Hepatocyte (in vitro differentiated cells): Measurements from ENCODE around the gene TTC14. TPM values are rescaled to one million over a fixed set of nuclear protein-coding genes. Genes with fewer than 3 reads are reported as not detected.

Experiments used
- DNase-seq: peaks from one replicate; pipeline ENCODE4 v3.0.0-alpha.2; 2016; ENCODE audit warnings: low spot score
- H2AFZ ChIP-seq: fragments of 200-600 bp; sonication (generic); 2 replicates; pipeline ENCODE4 v1.6.0; 2016; ENCODE audit warnings: antibody characterized with exemption, mild to moderate bottlenecking
- H3K27ac ChIP-seq: fragments of 200-600 bp; sonication (generic); 2 replicates; pipeline ENCODE4 v1.5.1; 2016; ENCODE audit warnings: mild to moderate bottlenecking
- H3K27me3 ChIP-seq: fragments of 200-600 bp; sonication (generic); 2 replicates; pipeline ENCODE4 v1.6.1; 2016
- H3K36me3 ChIP-seq: fragments of 200-600 bp; sonication (generic); replicated peaks from 2 replicates; pipeline ENCODE4 v1.5.1; 2016; ENCODE audit warnings: low read depth; ENCODE audit not compliant: insufficient read depth
- H3K4me1 ChIP-seq: fragments of 200-600 bp; sonication (generic); 2 replicates; pipeline ENCODE4 v1.5.1; 2016; ENCODE audit warnings: mild to moderate bottlenecking, moderate library complexity; ENCODE audit not compliant: insufficient read depth
- H3K4me2 ChIP-seq: fragments of 200-600 bp; sonication (generic); 2 replicates; pipeline ENCODE4 v1.6.0; 2016
- H3K4me3 ChIP-seq: fragments of 200-600 bp; sonication (generic); 2 replicates; pipeline ENCODE4 v1.5.1; 2016; ENCODE audit warnings: mild to moderate bottlenecking
- H3K79me2 ChIP-seq: fragments of 200-600 bp; sonication (generic); 2 replicates; pipeline ENCODE4 v1.6.0; 2017; ENCODE audit warnings: mild to moderate bottlenecking
- H3K9me2 ChIP-seq: fragments of 200-600 bp; sonication (generic); replicated peaks from 2 replicates; pipeline ENCODE4 v1.6.0; 2017; ENCODE audit warnings: mild to moderate bottlenecking; ENCODE audit not compliant: insufficient read depth
- H3K9me3 ChIP-seq: fragments of 200-600 bp; sonication (generic); 2 replicates; pipeline ENCODE4 v1.5.1; 2016; ENCODE audit warnings: low read depth, mild to moderate bottlenecking
- H4K20me1 ChIP-seq: fragments of 200-600 bp; sonication (generic); 2 replicates; pipeline ENCODE4 v1.6.0; 2016; ENCODE audit warnings: mild to moderate bottlenecking; ENCODE audit not compliant: insufficient read depth, poor library complexity, severe bottlenecking
- EZH2 ChIP-seq: fragments of 200-600 bp; sonication (generic); IDR thresholded peaks from 2 replicates; pipeline ENCODE4 v1.6.1; 2016; ENCODE audit warnings: antibody characterized with exemption, mild to moderate bottlenecking, borderline replicate concordance
- EZH2phosphoT487 ChIP-seq: fragments of 200-600 bp; sonication (generic); IDR thresholded peaks from one replicate; pipeline ENCODE4 v1.6.1; 2018; ENCODE audit warnings: antibody characterized with exemption, mild to moderate bottlenecking, low read depth, moderate library complexity; ENCODE audit not compliant: unreplicated experiment, severe bottlenecking
- WGBS: methylation state at CpG from one replicate; pipeline ENCODE4 v1.1.6; 2016; ENCODE audit warnings: low lambda C conversion rate; ENCODE audit errors: missing lambda C conversion rate; 5-methylcytosine and 5-hydroxymethylcytosine counted together
- polyA plus RNA-seq: library from polyadenylated mRNA; unstranded; fragments of >200 nt; fragmentation: Nextera tagmentation; extraction: Ambion mirVana; gene quantifications from 2 replicates; pipeline ENCODE4 v1.2.1, GENCODE V29; 2016
- total RNA-seq: library from RNA; depleted of rRNA; stranded (reverse); fragments of >200 nt; gene quantifications from 2 replicates; pipeline ENCODE4 v1.2.3, GENCODE V29; 2014
- TF ChIP-seq, protein P1 (sequence below): fragments of 200-600 bp; sonication (generic); IDR thresholded peaks from 2 replicates; pipeline ENCODE4 v1.5.1; 2016; ENCODE audit warnings: antibody characterized with exemption, mild to moderate bottlenecking; ENCODE audit not compliant: poor library complexity

The TTC14 gene
- total and polyA plus RNA-seq, 2 experiments from 2014 or later = 21.5 to 45.3 TPM

DNA sequence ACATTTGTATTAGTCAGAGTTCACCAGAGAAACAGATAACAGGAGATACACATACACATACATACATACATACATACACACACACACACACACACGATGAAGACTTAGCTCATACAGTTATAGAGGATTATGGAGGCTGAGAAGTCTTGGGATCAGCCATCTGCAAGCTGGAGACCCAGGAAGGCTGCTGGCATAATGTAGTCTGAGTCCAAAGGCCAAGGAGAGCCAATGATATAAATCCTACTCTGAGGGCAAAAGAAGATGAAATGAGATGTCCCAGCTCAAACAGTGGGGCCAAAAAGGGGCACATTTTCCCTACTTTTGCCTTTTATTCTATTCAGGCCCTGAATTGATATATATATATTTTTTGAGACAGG is 6.4 kb upstream of the TTC14 start:
- H4K20me1 ChIP-seq = no peaks in the 10 kb centered on the region
- no peak overlapping the region for H3K27ac ChIP-seq
- DNase-seq = no peak
- H3K4me1 ChIP-seq = no peaks in the 10 kb centered on the region
- peaks cover 20% of the 10 kb centered on the region for H3K27me3 ChIP-seq
- no peaks in the 10 kb centered on the region for H3K9me2 ChIP-seq
- no peak overlapping the region for H2AFZ ChIP-seq
- H3K4me3 ChIP-seq = no peak overlapping the region
- no peaks in the 10 kb centered on the region for H3K9me3 ChIP-seq
- H3K79me2 ChIP-seq = no peaks in the 10 kb centered on the region
- no peak overlapping the region for H3K4me2 ChIP-seq
- H3K36me3 ChIP-seq = no peaks in the 10 kb centered on the region
- 50% methylated on average over 1 of the region's 1 CpG for WGBS
- no peak for TF ChIP-seq EZH2
- TF ChIP-seq, protein P1, sequence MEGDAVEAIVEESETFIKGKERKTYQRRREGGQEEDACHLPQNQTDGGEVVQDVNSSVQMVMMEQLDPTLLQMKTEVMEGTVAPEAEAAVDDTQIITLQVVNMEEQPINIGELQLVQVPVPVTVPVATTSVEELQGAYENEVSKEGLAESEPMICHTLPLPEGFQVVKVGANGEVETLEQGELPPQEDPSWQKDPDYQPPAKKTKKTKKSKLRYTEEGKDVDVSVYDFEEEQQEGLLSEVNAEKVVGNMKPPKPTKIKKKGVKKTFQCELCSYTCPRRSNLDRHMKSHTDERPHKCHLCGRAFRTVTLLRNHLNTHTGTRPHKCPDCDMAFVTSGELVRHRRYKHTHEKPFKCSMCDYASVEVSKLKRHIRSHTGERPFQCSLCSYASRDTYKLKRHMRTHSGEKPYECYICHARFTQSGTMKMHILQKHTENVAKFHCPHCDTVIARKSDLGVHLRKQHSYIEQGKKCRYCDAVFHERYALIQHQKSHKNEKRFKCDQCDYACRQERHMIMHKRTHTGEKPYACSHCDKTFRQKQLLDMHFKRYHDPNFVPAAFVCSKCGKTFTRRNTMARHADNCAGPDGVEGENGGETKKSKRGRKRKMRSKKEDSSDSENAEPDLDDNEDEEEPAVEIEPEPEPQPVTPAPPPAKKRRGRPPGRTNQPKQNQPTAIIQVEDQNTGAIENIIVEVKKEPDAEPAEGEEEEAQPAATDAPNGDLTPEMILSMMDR = no peak
- TF ChIP-seq EZH2phosphoT487 = no peak

DNA sequence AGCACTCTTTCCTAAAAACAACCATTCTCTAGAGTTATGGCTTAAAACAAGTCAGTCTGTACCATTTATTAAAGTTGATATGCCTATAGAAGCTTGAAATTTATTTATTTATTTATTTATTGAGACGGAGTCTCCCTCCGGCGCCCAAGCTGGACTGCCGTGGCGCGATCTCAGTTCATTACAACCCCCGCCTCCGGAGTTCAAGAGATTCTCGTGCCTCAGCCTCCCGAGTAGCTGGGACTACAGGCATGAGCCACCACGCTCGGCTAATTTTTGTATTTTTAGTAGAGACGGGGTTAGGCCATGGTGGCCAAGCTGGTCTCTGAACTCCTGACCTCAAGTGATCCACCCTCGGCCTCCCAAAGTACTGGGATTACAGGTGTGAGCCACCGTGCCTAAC is 1.5 kb upstream of the TTC14 start:
- H3K4me3 ChIP-seq = no peak overlapping the region
- H4K20me1 ChIP-seq = no peaks in the 10 kb centered on the region
- no peak overlapping the region for H3K4me2 ChIP-seq
- no peak overlapping the region for H3K27ac ChIP-seq
- H3K79me2 ChIP-seq = peaks cover 26% of the 10 kb centered on the region
- WGBS = over 99% methylated on average over 15 of the region's 15 CpGs
- H3K4me1 ChIP-seq = peaks cover 11% of the 10 kb centered on the region
- TF ChIP-seq EZH2 (no peak), EZH2phosphoT487 (no peak)
- TF ChIP-seq, protein P1 = no peak
- H3K9me2 ChIP-seq = no peaks in the 10 kb centered on the region
- H3K9me3 ChIP-seq = no peaks in the 10 kb centered on the region
- no peak for DNase-seq
- peaks cover 20% of the 10 kb centered on the region for H3K27me3 ChIP-seq
- no peak overlapping the region for H2AFZ ChIP-seq
- peaks cover 3% of the 10 kb centered on the region for H3K36me3 ChIP-seq

DNA sequence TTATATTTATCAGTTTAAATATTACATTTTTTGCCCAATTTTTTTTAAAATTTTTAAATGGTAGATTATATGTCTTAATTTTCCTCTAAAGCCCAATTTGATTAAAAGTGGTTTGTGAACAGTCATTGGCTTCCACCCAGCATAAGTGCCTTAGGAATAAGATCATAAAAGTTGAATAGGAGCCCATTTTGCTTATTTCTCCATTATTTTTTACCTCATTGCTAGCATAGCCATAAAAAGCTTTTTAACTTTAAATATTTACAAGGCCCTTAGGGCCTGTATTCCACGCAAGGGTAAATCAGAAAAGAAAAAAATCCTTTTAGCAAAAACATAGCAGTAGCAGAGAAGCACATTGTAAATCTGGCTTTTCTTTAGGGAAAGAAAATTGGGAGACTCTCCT is 9.0 kb downstream of the TTC14 start:
- no peaks in the 10 kb centered on the region for H3K9me3 ChIP-seq
- H3K4me2 ChIP-seq = no peak overlapping the region
- no peaks in the 10 kb centered on the region for H3K27me3 ChIP-seq
- 64% methylated on average over 1 of the region's 1 CpG for WGBS
- peaks cover 4% of the 10 kb centered on the region for H3K79me2 ChIP-seq
- TF ChIP-seq EZH2 = no peak
- no peak for TF ChIP-seq EZH2phosphoT487
- TF ChIP-seq, protein P1 = no peak
- H2AFZ ChIP-seq = no peak overlapping the region
- no peak for DNase-seq
- no peaks in the 10 kb centered on the region for H3K36me3 ChIP-seq
- H4K20me1 ChIP-seq = no peaks in the 10 kb centered on the region
- no peak overlapping the region for H3K4me3 ChIP-seq
- H3K9me2 ChIP-seq = no peaks in the 10 kb centered on the region
- H3K27ac ChIP-seq = no peak overlapping the region
- no peaks in the 10 kb centered on the region for H3K4me1 ChIP-seq

DNA sequence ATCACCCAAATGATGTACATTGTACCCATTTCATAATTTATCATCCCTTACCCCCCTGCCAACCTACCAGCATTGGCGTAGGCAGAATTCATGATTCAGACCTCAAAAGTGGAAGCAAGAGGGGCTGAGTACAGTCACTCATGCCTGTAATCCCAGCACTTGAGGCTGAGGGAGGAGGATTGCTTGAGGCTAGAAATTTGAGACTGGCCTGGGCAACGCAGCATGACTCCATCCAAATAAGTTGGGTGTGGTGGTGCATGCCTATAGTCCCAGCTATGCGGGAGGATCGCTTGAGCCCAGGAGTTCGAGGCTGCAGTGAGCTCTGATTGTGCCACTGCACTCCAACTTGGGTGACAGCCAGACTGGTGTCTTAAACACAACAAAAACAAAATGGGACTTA is 10.4 kb downstream of the TTC14 start:
- no peaks in the 10 kb centered on the region for H3K9me2 ChIP-seq
- TF ChIP-seq EZH2 (no peak), EZH2phosphoT487 (no peak)
- TF ChIP-seq, protein P1 = no peak
- H3K27me3 ChIP-seq = no peaks in the 10 kb centered on the region
- no peaks in the 10 kb centered on the region for H3K9me3 ChIP-seq
- WGBS = 97% methylated on average over 5 of the region's 5 CpGs
- no peaks in the 10 kb centered on the region for H4K20me1 ChIP-seq
- no peaks in the 10 kb centered on the region for H3K36me3 ChIP-seq
- no peak overlapping the region for H2AFZ ChIP-seq
- H3K4me1 ChIP-seq = no peaks in the 10 kb centered on the region
- H3K79me2 ChIP-seq = no peaks in the 10 kb centered on the region
- DNase-seq = no peak
- no peak overlapping the region for H3K4me3 ChIP-seq
- H3K27ac ChIP-seq = no peak overlapping the region
- no peak overlapping the region for H3K4me2 ChIP-seq
